Gastrocnemius medialis (tissue), 4 donors: ENCODE results near the gene CLSTN3.

Experiments used
- POLR2A ChIP-seq, 2 donors: fragments of 450-650 bp; IDR thresholded peaks; one replicate each; pipeline ENCODE4 v1.6.1; 2017; ENCODE audit warnings: antibody characterized with exemption in 2 of 2, mild to moderate bottlenecking in 2 of 2, moderate library complexity in 2 of 2
- TF ChIP-seq, protein P1 (sequence below), 5 experiments: fragments of 450-650 bp in 3 of 5; fragments of 200-600 bp in 2 of 5; sonication (generic) in 2 of 5; IDR thresholded peaks in 4 of 5; conservative IDR thresholded peaks in 1 of 5; 1 replicate in 4 of 5; 2 replicates in 1 of 5; pipeline ENCODE4 v1.5.1; 2016 to 2019; ENCODE audit warnings: antibody characterized with exemption in 5 of 5, mild to moderate bottlenecking in 3 of 5, moderate library complexity in 3 of 5

DNA sequence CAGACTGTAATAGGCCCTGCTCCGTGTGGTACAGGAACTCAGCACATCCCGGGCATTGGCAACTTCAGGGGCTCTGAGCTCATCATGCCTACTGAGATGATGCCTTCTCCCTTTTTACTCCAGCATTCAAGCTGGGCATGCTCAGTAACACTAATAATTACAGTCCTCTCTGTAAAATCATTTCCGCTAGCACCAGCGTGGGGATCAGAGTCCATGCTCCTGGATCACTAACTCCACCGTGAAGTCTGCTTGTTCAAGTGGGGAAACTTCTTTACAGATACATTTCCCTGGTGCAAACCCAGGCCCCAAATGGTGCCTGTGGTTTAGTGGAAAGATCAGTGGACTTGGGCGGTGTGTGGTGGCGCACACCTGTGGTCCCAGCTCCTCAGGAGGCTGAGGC is 16.7 kb downstream of the CLSTN3 start:
- TF ChIP-seq, protein P1, sequence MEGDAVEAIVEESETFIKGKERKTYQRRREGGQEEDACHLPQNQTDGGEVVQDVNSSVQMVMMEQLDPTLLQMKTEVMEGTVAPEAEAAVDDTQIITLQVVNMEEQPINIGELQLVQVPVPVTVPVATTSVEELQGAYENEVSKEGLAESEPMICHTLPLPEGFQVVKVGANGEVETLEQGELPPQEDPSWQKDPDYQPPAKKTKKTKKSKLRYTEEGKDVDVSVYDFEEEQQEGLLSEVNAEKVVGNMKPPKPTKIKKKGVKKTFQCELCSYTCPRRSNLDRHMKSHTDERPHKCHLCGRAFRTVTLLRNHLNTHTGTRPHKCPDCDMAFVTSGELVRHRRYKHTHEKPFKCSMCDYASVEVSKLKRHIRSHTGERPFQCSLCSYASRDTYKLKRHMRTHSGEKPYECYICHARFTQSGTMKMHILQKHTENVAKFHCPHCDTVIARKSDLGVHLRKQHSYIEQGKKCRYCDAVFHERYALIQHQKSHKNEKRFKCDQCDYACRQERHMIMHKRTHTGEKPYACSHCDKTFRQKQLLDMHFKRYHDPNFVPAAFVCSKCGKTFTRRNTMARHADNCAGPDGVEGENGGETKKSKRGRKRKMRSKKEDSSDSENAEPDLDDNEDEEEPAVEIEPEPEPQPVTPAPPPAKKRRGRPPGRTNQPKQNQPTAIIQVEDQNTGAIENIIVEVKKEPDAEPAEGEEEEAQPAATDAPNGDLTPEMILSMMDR (IDR thresholded peaks at IDR 0.05 in 4 of 5, conservative IDR thresholded peaks at IDR 0.05 in 1 of 5): no peak
- TF ChIP-seq POLR2A (IDR thresholded peaks at IDR 0.05): no peak
